Psoas muscle (tissue), 8 donors: ENCODE results near the gene SF3A1. TPM values are rescaled to one million over a fixed set of nuclear protein-coding genes. Genes with fewer than 3 reads are reported as not detected.

Experiments
- ATAC-seq, 4 donors: fragments of 200-7000 bp; cut with Tn5 transposase; one replicate each; pipeline ENCODE4 v1.9.1; 2020; ENCODE audit warnings: moderate library complexity in 3 of 4, mild to moderate bottlenecking in 2 of 4
- DNase-seq, 2 donors: peaks; one replicate each; pipeline ENCODE4 v3.0.0-alpha.2; 2020
- H3K27ac ChIP-seq: fragments of 200-600 bp; one replicate; pipeline ENCODE4 v1.8.0; 2022
- H3K27me3 ChIP-seq, 3 donors: fragments of 200-600 bp in 1 of 3; one replicate each; pipeline versions ENCODE4 v1.6.1 to v1.8.0; 2013 to 2022; ENCODE audit warnings: low read length in 2 of 3, mild to moderate bottlenecking in 2 of 3, moderate library complexity in 1 of 3; ENCODE audit not compliant: insufficient read depth in 3 of 3
- H3K36me3 ChIP-seq, 2 donors: fragments of 200-600 bp in 1 of 2; one replicate each; pipeline versions ENCODE4 v1.6.1 to v1.8.0; 2013 to 2022; ENCODE audit warnings: low read depth in 1 of 2, mild to moderate bottlenecking in 1 of 2, moderate library complexity in 1 of 2; ENCODE audit not compliant: insufficient read depth in 1 of 2
- H3K4me1 ChIP-seq: fragments of 200-600 bp; one replicate; pipeline ENCODE4 v1.8.0; 2022
- H3K4me3 ChIP-seq: fragments of 200-600 bp; one replicate; pipeline ENCODE4 v1.8.0; 2022; ENCODE audit warnings: mild to moderate bottlenecking
- H3K9me3 ChIP-seq: fragments of 200-600 bp; one replicate; pipeline ENCODE4 v1.8.0; 2022
- CTCF ChIP-seq: fragments of 200-600 bp; IDR thresholded peaks from one replicate; pipeline ENCODE4 v1.8.0; 2022; ENCODE audit warnings: antibody characterized with exemption
- WGBS, 3 donors: extraction: QIAGEN DNeasy Blood & Tissue Kit; methylation state at CpG; one replicate each; pipeline versions ENCODE4 v1.1.6 to v1.1.7; 2013; 5-methylcytosine and 5-hydroxymethylcytosine counted together
- intact Hi-C, 2 donors: fragments of 100-400 bp; cut with DNase I; formaldehyde crosslinking; loops; one replicate each; pipeline versions ENCODE4 v1.11.0 to v1.14.2; 2022
- polyA plus RNA-seq, 3 donors: library from polyadenylated mRNA; stranded (reverse); fragments of 200-250 nt; gene quantifications; one replicate each; pipeline ENCODE4 v1.2.3, GENCODE V29; 2013
- total RNA-seq, 4 donors: library from RNA; stranded (reverse); fragmentation: NEBNext Ultra II Directional in 2 of 4; extraction: Animal tissue kit (Norgen Biotek cat#: 25700) in 2 of 4; gene quantifications; one replicate each; pipeline versions ENCODE4 v1.2.1 to v1.2.4, GENCODE V29; 2021 to 2023
- donor health status: healthy with polysubstance abuse.
- donor health status: DM: no; HTN: no; CAD: no; lungs with moderate emphysema.
- donor health status: Bipolar disorder and iron deficiency.
- donor health status: healthy.
- donor health status: DM: yes; HTN: yes; CAD: no.
- donor health status: DM: no; HTN: no; CAD: no.
- donor health status: DM: no; HTN: no; CAD: no.
- donor health status: DM: yes; HTN: yes; CAD: no.

The SF3A1 gene
- total and polyA plus RNA-seq, 7 donors, result 21.6 to 146 (median 107) TPM

- Histone ChIP-seq H3K4me1 (peaks cover 30% of the 10 kb centered on the region), H3K27me3 (no peaks in the 10 kb centered on the region), H3K27ac (peak overlapping the region; percentile 50), H3K36me3 (peaks cover 33 to 100% of the 10 kb centered on the region in 2 donors), H3K9me3 (no peaks in the 10 kb centered on the region), H3K4me3 (no peak overlapping the region)
- intact Hi-C loops, result no loop called here
- TF ChIP-seq CTCF, result no peak
- DNase-seq (peak in 1 of 2 donors; percentile 44), ATAC-seq (peak; percentile 28 to 37 (median 32))
- 32 to 52% (median 41%) methylated on average over 8 of the region's 8 CpGs for WGBS, 3 donors
These were observed 19.3 kb downstream of the SF3A1 start for GRCh38 chr22:30337461-30337778.

GRCh38 chr22:30336752-30337460 lies 19.8 kb downstream of the SF3A1 start:
- H3K27me3 ChIP-seq, result no peaks in the 10 kb centered on the region
- H3K36me3 ChIP-seq, result peaks cover 28 to 98% of the 10 kb centered on the region in 2 donors
- no peak for TF ChIP-seq CTCF
- peak overlapping the region; percentile 50 for H3K27ac ChIP-seq
- 35 to 62% (median 42%) methylated on average over 4 of the region's 4 CpGs for WGBS, 3 donors
- H3K4me3 ChIP-seq, result no peak overlapping the region
- DNase-seq (peak; percentile 41 to 78), ATAC-seq (peak; percentile 53 to 77 (median 75))
- H3K9me3 ChIP-seq, result no peaks in the 10 kb centered on the region
- peaks cover 28% of the 10 kb centered on the region for H3K4me1 ChIP-seq
- intact Hi-C loops, result no loop called here

- ATAC-seq, result no peak
These were observed 21.5 kb downstream of the SF3A1 start for GRCh38 chr22:30335236-30335635.

GRCh38 chr22:30334646-30335045 lies 22.0 kb downstream of the SF3A1 start:
- WGBS, 3 donors, result 99 to 100% (median 99%) methylated on average over 4 of the region's 4 CpGs
- no peak for ATAC-seq

More at GRCh38 chr22:30335236-30335635, 21.5 kb downstream of the SF3A1 start:
- no peaks in the 10 kb centered on the region for H3K9me3 ChIP-seq
- no peak overlapping the region for H3K27ac ChIP-seq
- no peak for DNase-seq
- H3K27me3 ChIP-seq, result no peaks in the 10 kb centered on the region
- intact Hi-C loops, result no loop called here
- H3K4me1 ChIP-seq, result peaks cover 12% of the 10 kb centered on the region
- no peak overlapping the region for H3K4me3 ChIP-seq
- H3K36me3 ChIP-seq, result peaks cover 21 to 98% of the 10 kb centered on the region in 2 donors
- WGBS, 3 donors, result 100% methylated on average over 1 of the region's 1 CpG
- TF ChIP-seq CTCF, result no peak

More at GRCh38 chr22:30334646-30335045, 22.0 kb downstream of the SF3A1 start:
- no peak overlapping the region for H3K27ac ChIP-seq
- intact Hi-C loops, result no loop called here
- no peak for TF ChIP-seq CTCF
- no peak overlapping the region for H3K4me3 ChIP-seq
- H3K27me3 ChIP-seq, result no peaks in the 10 kb centered on the region
- no peaks in the 10 kb centered on the region for H3K9me3 ChIP-seq
- peaks cover 12% of the 10 kb centered on the region for H3K4me1 ChIP-seq
- H3K36me3 ChIP-seq, result peaks cover 17 to 92% of the 10 kb centered on the region in 2 donors
- no peak for DNase-seq
